NCI-H1694 (cell line): ENCODE data around the gene ROPN1B.
"Not testable (repeated sequence)": the region's sequence is repeated elsewhere in the genome, so short reads cannot be mapped to it uniquely, and the experiment has no call there.

Experiments
- DNase-seq: peaks from one replicate; lab custom pipeline; 2025; lab: John Stamatoyannopoulos, UW

ROPN1B gene

DNA sequence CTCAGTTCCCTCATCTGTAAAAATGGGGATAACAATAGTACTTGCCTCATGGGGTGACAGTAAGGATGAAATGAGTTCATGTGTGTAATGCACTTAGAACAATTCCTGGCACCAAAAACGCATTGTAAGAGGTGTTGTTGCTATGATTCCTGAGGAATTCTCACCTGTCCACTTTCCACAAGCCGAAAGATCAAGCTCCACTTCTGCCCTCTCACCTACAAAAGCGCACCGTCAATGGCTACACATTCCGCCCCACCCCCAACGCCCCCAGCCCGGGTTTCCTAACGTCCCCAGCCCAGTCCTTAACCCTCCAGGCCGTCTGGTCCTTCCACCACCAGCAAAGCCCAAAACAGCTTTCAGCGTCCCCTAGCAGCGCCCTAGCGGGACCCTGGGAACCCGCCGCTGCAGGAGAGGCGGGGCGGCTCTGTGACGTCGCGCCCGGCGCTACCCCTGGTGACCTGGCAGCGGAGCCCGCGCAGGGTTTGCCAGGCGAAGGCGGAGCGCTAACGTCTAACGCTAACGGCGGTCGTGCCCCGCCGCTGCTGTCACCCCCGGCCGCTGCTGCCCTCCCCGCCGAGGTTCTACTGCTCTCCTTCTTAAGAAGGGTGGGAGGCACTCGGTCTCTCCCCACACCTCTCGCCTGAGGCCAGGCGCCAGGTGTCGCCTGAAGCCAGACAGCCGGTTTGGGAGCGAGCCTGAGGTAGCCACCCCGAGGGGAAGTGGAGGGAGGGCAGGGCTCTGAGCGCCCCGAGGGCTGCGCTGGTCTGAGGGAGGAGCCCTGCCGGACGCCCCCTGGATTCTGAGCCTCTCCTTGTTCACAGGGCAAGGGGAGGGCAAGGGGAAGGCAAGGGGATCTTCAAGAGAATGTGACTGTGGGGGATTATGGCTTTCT, at the start of gene ROPN1B:
TSS of gene ROPN1B (plus strand) at position 478 of the 892 bp plus-strand sequence. CDS start 2,877 bp downstream, outside the sequence.
- not testable (repeated sequence) for DNase-seq

DNA sequence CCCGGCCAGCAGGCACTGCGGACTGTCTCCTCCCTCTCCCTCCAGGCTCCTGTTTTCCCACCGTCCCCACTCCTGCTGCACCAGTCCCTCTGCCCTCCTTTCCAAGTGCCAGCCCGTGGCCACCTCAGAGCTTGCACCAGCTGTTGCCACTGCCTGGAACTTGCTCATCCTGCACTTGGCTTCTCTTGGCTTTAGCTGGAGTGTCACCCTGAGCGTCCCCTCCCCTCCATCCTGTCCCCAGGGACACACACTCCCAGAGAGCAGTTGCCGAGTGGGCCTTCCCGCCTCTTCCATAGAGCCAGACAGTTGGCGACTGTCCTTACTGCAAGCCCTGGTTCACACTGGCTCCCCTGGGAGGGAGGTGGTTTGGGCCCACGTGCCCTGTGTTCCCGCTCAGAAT, 48.8 kb upstream of the ROPN1B start:
- not testable (repeated sequence) for DNase-seq

DNA sequence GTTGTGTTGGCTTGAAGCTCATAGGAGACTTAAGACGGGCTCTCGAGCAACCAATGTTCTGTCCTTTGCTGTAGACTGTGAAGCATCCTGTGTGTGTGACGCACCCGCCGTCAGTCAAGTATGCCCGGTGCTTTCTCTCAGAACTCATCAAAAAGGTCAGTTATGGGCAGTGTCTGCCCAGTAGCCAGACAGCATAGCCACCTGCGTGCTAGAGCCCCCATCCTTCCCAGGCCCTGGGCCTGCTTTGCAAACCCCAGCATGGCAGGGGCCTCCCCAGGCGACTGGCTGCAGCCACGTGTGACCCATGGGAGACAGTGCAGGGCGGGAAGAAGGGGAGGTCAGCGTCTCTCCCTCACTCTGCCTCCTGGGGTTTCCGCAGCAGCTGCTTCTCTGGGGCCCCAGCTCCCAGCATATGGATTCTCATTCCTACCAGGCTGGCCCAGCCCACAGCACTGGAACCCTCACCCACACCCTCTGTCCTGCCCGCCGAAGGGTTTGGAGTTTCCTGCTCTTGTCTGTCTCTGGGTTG, 48.2 kb upstream of the ROPN1B start:
- DNase-seq: not testable (repeated sequence)

DNA sequence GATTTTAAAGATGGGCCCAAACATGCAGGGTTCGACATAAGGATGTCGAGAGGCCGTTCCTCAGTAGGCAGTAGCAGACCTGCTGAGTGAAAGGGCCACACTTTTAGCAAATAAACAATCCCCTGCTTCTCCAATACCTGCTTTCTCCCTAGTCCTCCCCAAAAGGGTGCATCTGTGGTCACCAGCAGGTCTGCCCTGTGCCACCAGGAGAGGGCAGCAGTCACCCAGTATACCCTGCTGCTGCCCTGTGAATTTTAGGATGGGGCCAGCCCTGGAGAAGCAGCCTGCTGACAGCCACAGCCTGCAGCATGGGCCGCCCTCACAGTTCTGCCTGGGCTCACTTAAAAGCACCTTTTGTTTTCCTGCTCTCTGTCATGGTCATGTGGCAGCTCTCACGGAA, 47.3 kb upstream of the ROPN1B start:
- DNase-seq: peak; percentile 23

DNA sequence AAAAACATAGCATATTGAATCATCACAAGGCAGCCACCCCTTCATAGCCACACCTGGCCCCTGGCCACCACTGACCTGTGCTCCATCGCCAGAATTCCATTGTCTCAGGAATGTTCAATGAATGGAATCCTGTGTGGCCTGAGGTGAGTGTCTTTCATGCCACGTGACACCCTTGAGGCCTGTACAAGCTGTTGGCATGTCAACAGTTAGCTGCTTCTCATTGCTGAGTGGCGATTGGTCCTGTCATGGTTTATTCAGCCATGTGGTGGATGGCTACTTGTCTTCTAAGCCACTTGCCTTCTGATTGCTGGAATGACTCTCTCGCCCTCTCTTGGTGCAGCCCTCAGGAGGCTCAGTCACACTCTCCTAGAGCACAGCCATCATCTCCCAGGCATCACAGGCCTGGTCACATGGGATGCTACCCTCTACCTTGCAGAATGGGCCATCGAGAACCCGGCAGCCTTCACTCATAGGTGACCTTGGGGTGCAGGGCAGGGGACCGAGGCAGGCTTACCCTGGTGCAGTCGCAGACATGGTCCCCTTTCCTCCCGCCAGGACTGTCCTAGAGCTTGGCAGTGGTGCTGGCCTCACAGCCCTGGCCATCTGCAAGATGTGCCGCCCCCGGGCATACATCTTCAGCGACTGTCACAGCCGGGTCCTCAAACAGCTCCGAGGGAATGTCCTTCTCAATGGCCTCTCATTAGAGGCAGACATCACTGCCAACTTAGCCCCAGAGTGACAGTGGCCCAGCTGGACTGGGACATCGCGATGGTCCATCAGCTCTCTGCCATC, 45.5 kb upstream of the ROPN1B start:
- not testable (repeated sequence) for DNase-seq

DNA sequence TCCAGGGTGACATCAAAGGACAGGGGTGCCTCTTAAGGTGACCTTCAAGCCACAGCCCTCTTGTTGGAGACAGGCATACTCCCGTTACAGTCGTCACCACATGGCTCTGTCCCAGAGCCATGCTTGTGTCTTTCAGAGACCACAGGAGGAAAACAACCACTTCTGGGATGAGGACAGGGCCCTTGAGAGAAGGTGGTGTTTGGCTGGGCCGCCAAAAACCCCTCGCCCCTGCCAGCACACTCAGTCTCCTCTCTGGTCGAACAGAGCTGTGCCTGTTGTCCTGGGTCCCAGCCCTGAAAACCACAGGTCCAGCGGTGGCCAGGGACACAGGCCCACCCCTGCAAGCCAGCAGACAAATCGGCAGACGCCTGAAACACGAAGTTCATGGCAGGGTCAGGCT, 44.7 kb upstream of the ROPN1B start:
- not testable (repeated sequence) for DNase-seq

DNA sequence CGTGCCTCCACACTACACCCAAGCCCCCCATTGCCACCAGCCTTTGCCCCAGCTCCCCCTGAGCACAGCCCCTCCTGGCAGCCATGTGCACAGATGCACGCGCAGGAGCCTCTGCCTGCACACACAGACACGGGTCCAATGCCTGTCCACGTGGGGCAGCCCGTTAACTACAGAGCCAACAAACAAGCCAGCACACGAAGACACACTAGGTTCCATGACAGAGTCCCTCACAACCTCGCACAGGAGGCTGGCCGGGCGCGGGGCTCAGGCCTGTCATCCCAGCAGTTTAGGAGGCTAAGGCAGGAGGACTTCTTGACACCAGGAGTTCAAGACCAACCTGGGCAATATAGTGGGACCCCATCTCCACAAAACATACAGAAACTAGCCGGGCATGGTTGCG, 43.3 kb upstream of the ROPN1B start:
- DNase-seq: not testable (repeated sequence)

DNA sequence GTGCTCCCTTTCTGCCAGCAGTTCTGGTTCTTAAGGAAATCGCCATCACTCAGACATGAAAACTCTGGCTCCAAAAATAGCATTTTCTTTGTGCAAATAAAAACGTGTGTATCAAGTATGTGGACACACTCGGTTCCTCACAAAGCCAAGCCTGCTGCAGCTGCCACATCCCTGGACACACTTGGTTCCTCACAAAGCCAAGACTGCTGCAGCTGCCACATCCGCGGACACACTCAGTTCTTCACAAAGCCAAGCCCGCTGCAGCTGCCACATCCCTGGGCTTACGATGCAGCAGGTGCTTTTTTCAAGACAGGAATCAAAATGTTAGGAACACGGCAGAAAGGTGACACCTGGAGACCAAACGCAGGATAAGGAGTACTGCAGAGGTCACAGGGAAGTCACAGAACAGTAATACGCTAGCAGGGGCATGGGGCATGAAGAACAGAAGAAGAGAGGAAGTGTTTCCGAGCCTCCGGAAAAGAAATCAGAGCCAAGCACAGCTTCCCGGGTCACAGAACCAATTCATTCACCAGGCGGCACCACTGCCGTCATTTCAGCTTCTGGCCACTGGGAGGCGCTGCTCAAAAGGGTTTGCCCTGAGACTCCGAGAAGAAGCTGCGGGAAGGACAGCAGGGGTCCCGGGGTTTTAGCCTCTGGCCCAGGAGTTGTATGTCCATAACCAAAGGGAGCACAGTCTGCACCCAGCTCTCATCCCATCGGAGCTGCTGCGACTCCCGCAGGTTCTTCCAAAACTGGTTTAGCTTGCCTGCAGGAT, 40.0 kb upstream of the ROPN1B start:
- DNase-seq: peak; percentile 27

DNA sequence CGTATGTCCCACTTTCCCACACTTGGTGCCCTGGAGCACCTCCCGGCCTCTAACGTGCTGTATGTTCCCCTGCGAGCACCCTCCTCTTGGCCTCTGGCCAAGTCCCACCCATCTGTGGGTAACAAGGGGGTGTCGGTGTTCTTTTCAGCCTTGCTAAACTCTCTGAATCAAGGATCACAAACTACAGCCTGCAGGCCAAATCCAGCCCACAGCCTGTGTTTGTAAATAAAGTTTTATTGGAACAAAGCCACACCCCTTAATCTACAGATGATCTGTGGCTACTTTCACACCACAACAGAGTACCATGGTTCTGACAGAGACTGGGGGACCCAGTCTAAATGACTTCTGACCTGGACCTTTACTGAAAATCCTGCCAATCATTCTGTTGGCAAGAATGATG, 39.2 kb upstream of the ROPN1B start:
- not testable (repeated sequence) for DNase-seq

DNA sequence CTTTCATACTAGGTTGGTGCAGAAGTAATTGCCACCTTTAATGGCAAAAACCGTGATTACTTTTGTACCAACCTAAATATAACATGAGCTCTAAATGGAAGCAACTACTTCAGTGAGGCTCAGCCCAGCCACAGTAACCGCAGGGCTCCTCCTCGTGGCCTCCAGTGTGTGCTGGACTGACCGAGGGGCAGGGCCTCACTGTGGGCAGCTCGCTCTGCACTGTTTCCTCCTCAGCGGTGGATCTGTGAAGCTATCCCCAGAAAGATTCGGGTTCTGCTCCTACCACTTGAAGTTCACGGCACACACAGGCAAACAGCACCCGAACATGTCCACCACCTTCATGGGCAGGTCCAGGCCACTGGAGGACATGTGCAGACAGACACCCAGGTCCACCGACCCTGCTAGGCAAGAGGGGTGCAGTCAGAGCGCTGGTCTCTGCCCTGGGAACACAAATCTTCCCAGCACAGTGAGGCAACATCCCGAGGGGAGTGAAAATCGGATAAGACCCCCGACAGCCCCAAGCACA, 37.6 kb upstream of the ROPN1B start:
- not testable (repeated sequence) for DNase-seq

DNA sequence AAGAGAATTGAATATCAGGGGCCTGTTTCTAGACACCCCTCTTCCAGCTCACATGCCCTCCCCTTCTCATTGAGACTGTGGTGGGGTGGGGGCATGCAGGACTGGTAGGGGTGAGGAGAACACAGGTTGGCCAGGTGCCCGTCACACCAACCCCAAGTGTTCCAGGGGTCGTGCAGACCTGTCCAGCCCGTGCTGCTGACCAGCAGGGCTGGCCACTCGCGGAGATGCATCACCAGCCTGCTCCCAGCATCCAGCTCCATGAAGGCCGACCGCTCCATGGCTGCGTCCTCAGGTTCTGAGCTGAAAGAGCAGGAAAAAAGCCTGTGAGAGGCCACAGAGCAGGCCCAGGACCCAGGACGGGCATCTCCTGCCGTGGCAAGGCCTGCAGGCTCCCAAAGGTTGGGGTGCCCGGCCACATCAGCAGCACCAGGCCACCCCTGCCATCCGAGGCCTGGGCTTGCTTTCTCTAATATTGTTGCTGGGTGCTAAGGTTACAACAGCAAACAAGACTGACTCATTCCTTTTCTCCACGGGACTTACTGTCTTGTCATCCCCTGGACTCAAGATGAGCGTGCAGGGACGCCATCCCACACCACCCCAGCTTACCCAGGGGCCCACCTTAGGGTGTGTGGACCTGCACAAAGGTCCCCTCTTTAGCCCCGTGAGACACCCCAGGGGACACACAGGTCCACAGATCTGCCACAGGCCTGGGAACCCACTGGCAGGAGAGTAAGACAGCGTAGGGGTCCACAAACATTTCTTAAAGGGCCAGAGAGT, 35.4 kb upstream of the ROPN1B start:
- DNase-seq: not testable (repeated sequence)

DNA sequence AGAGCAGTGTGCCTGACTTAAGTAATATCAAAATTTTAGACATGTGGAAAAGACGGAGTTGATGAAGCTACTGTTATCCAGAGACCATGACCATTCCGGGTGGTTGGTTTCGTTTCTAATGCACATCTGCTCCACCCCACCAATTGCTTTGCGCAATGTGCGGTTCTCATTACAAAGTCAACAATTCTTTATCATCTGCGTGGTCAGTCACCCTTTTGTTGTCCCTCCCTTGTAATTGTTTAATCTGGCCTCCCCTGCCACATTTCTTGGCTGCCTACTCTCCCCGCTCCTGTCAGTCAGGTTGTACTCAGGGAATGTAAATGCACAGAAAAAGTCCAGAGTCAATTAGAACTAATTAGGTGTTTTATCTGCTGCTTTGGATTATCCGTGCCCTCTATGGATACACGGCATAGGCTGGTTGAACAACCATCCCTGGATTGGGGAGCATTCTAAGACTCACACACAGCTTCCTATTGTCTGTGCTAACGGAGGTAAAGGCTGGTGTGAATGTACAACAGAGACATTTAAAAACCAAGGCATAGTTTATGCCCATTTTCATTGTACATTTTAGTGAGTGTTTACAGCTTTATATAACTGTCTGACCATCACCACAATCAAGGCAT, 33.6 kb upstream of the ROPN1B start:
- not testable (repeated sequence) for DNase-seq

DNA sequence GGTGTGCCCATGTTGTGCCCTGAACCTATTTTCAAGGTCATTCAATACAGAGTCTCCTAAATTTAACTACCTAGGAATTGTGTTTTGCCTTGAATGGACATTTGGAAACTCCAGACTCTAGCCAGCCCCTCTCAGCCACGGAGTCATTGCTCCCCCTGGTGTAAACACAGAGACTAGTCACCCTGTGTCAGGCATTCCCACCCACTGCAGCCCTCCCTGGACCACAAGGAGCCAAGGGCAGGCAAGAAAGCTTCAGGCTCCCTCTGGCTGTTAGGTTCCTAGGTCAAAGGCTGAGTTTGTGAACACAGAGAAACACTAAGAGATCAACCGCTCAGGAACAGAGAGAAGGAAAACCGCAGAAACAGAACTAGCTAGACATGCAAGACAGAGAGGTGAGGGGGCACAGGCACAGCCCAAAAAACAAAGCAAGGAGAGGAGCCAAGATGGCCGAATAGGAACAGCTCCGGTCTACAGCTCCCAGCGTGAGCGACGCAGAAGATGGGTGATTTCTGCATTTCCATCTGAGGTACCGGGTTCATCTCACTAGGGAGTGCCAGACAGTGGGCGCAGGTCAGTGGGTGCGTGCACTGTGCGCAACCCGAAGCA, 32.7 kb upstream of the ROPN1B start:
- DNase-seq: peak; percentile 31

DNA sequence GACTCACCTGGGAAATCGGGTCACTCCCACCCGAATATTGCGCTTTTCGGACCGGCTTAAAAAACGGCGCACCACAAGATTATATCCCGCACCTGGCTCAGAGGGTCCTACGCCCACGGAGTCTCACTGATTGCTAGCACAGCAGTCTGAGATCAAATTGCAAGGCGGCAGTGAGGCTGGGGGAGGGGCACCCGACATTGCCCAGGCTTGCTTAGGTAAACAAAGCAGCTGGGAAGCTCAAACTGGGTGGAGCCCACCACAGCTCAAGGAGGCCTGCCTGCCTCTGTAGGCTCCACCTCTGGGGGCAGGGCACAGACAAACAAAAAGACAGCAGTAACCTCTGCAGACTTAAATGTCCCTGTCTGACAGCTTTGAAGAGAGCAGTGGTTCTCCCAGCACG, 32.1 kb upstream of the ROPN1B start:
- not testable (repeated sequence) for DNase-seq

DNA sequence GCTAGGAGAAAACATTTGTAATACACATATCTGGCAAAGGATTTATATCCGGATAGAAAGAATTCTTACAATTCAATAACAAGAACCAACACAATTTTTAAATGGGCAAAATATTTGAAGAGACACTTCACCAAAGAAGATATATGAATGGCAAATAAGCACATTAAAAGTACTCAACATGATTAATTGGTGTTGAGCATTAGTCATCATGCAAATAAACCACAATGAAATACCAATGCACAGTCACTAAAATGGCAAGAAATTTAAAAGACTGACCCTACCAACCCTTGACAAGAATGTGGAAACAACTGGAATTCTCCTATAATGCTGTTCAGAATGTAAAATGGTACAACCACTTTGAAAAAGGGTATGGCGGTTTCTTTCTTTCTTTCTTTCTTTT, 21.2 kb upstream of the ROPN1B start:
- not testable (repeated sequence) for DNase-seq

DNA sequence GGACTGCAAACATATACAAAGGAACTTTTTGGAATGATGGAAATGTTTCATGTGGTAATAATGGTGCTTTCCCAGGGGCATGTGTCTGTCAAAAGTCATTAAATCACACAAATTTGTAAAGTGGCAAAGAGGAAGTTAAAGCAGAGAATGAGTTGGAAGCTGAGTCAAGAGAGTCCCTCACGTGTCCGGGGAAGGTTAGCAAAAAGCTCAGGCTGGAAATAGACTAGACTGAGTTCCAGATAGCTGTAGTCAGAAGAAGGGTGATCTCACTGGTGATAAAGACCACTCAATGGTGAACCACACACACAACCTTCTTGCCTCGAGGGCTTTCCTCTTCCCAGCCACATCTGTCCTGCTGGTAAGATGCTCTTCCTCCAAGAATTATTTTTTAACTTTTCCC, 20.1 kb upstream of the ROPN1B start:
- DNase-seq: not testable (repeated sequence)

DNA sequence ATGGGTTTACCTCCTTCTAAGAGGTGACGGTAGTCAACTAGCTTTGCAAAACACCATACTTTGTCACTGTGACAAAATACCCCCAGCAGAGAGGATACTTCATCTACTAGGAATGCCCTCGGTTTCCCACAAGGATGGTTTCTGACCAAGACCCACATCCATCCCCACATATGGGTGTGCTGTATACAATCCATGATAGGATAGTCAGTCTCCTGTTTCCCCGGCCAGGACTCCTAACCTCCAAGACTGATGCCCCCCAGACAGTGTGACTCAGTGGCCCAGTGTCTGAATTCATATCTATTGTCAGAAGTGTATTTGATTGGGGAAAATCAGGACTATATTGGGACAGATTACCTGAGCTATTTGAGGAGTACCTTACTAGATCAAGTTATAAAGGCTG, 17.8 kb upstream of the ROPN1B start:
- not testable (repeated sequence) for DNase-seq

DNA sequence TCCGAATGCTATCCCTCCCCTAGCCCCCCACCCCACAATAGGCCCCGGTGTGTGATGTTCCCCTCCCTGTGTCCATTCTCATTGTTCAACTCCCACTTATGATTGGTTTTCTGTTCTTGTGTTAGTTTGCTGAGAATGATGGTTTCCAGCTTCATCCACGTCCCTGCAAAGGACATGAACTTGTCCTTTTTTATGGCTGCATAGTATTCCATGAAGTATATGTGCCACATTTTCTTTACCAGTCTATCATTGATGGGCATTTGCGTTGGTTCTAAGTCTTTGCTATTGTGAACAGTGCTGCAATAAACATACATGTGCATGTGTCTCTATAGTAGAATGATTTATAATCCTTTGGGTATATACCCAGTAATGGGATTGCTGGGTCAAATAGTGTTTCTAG, 12.0 kb upstream of the ROPN1B start:
- DNase-seq: not testable (repeated sequence)

DNA sequence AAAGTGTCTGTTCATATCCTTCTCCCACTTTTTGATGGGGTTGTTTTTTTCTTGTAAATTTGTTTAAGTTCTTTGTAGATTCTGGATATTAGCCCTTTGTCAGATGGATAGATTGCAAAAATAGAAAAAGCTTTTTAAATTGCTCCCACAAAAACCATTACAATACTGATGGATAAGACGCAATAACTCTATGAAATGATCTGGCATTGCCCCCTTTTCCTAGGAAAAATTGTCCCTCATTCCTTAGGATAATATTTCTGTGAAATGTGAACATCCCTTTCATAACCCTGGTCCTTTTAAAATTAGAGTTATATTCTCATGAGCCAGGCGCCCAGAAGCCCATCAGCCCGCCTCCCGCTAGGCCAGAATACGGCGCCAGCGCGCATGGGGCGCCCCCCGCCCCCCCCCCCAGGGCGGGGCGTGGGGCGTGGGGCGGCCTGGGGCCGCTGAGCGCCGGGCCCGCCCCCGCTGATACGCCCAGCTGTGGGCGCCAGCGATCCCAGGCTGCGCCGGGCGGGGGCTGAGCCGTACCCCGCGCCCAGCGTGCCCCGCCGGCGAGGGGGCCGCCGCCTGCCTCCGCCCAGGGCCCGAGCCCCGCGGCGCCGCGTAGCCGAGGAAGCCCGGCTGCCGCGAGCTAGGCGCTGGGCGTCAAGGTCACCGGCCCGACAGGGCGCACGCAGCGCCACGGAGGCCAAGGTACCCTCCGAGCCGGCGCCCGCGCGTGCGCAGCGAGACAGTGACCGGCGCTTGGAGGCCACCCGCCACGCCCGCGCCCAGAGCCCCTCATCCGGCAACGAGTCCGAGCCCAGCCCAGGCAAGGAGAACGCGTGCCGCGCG, 11.1 kb upstream of the ROPN1B start:
- no peak for DNase-seq
